IMR-90 (cell line): ENCODE results near the gene MOB3A. TPM values are rescaled to one million over a fixed set of nuclear protein-coding genes. Genes with fewer than 3 reads are reported as not detected.

Experiments
- ATAC-seq: fragments of 200-7000 bp; cut with Tn5 transposase; 2 replicates; pipeline ENCODE4 v1.9.1; 2020; ENCODE audit warnings: low read depth, mild to moderate bottlenecking, moderate library complexity
- BruUV-seq: library from RNA; stranded (reverse); fragments of 400-500 nt; replicated peaks from 2 replicates; lab custom pipeline; 2021; lab: Mats Ljungman, UMichigan
- CTCF ChIA-PET: fragments of 300-600 bp; formaldehyde crosslinking; extraction: SDS; loops from one replicate; lab custom pipeline; 2021; ENCODE audit warnings: antibody characterized with exemption; lab: Yijun Ruan, JAX
- POLR2A ChIA-PET: fragments of 300-600 bp; sonication (Branson Sonifier 250); formaldehyde crosslinking; loops from one replicate; lab custom pipeline; 2022; ENCODE audit warnings: antibody characterized with exemption; ENCODE audit not compliant: unreplicated experiment; lab: Charles Lee
- DNase-seq: peaks from one replicate; pipeline ENCODE4 v3.0.0; 2013
- H2AFZ ChIP-seq: replicated peaks from 2 replicates; pipeline ENCODE3; 2013; ENCODE audit warnings: low read length, mild to moderate bottlenecking; ENCODE audit not compliant: poor library complexity
- H2AK5ac ChIP-seq: 2 replicates; pipeline ENCODE4 v1.6.1; 2013; ENCODE audit warnings: low read depth, low read length, inconsistent platforms
- H2AK9ac ChIP-seq: replicated peaks from 2 replicates; pipeline ENCODE3; 2013; ENCODE audit warnings: mild to moderate bottlenecking, low read depth, low read length, moderate library complexity; ENCODE audit not compliant: poor library complexity
- H2BK120ac ChIP-seq: 2 replicates; pipeline ENCODE4 v1.6.1; 2013; ENCODE audit warnings: low read depth, low read length, inconsistent platforms
- H2BK15ac ChIP-seq: 3 replicates; pipeline ENCODE4 v1.6.1; 2013; ENCODE audit warnings: low read depth, low read length, inconsistent platforms
- H2BK20ac ChIP-seq: 2 replicates; pipeline ENCODE4 v1.6.1; 2013; ENCODE audit warnings: low read depth, mild to moderate bottlenecking, inconsistent platforms, low read length, moderate library complexity
- H2BK5ac ChIP-seq: 2 replicates; pipeline ENCODE4 v1.6.1; 2013; ENCODE audit warnings: mild to moderate bottlenecking, low read depth, low read length, inconsistent platforms; ENCODE audit not compliant: poor library complexity, severe bottlenecking
- H3K14ac ChIP-seq: replicated peaks from 2 replicates; pipeline ENCODE4 v1.6.1; 2013; ENCODE audit warnings: low read depth, low read length, inconsistent platforms
- H3K18ac ChIP-seq: 2 replicates; pipeline ENCODE4 v1.6.1; 2013; ENCODE audit warnings: low read depth, low read length, control low read depth
- H3K23ac ChIP-seq: 2 replicates; pipeline ENCODE4 v1.6.1; 2013; ENCODE audit warnings: low read depth, low read length, inconsistent platforms
- H3K27ac ChIP-seq: 2 replicates; pipeline ENCODE4 v1.5.1; 2013; ENCODE audit warnings: mild to moderate bottlenecking, control low read depth, low read length; ENCODE audit not compliant: insufficient read depth
- H3K27me3 ChIP-seq: 2 replicates; pipeline ENCODE4 v1.6.1; 2013; ENCODE audit warnings: low read length; ENCODE audit not compliant: control insufficient read depth, insufficient read depth
- H3K36me3 ChIP-seq: 2 replicates; pipeline ENCODE4 v1.6.1; 2013; ENCODE audit warnings: low read length, mixed read lengths; ENCODE audit not compliant: control insufficient read depth, insufficient read depth
- H3K4ac ChIP-seq: 2 replicates; pipeline ENCODE4 v1.6.1; 2013; ENCODE audit warnings: low read depth, low read length, inconsistent platforms
- H3K4me1 ChIP-seq: 2 replicates; pipeline ENCODE4 v1.6.1; 2013; ENCODE audit warnings: low read length, mixed read lengths; ENCODE audit not compliant: control insufficient read depth, insufficient read depth
- H3K4me2 ChIP-seq: 2 replicates; pipeline ENCODE4 v1.6.1; 2013; ENCODE audit warnings: low read depth, mild to moderate bottlenecking, control low read depth, low read length, moderate library complexity
- H3K4me3 ChIP-seq: 2 replicates; pipeline ENCODE4 v1.5.1; 2013; ENCODE audit warnings: low read depth, mild to moderate bottlenecking, control low read depth, low read length, moderate library complexity; ENCODE audit not compliant: insufficient read depth
- H3K56ac ChIP-seq: 2 replicates; pipeline ENCODE4 v1.6.1; 2013; ENCODE audit warnings: low read length, inconsistent platforms; ENCODE audit not compliant: insufficient read depth; ENCODE audit errors: extremely low read depth
- H3K79me1 ChIP-seq, 2 experiments: 2 replicates each; pipeline ENCODE4 v1.6.1; 2013; ENCODE audit warnings: low read length in 2 of 2, inconsistent platforms in 1 of 2, low read depth in 1 of 2
- H3K9ac ChIP-seq: 2 replicates; pipeline ENCODE4 v1.6.1; 2013; ENCODE audit warnings: low read depth, low read length, control low read depth
- H3K9me1 ChIP-seq: 2 replicates; pipeline ENCODE4 v1.6.1; 2013; ENCODE audit warnings: low read length, inconsistent platforms; ENCODE audit not compliant: insufficient read depth
- H3K9me3 ChIP-seq: 2 replicates; pipeline ENCODE4 v1.6.1; 2013; ENCODE audit warnings: low read length; ENCODE audit not compliant: control insufficient read depth, insufficient read depth
- H4K20me1 ChIP-seq: 2 replicates; pipeline ENCODE4 v1.6.1; 2013; ENCODE audit warnings: low read length, inconsistent platforms; ENCODE audit not compliant: insufficient read depth
- H4K5ac ChIP-seq: 2 replicates; pipeline ENCODE4 v1.6.1; 2013; ENCODE audit warnings: mild to moderate bottlenecking, low read depth, low read length, control low read depth
- H4K8ac ChIP-seq, 2 experiments: 2 replicates each; pipeline ENCODE4 v1.6.1; 2013; ENCODE audit warnings: low read depth in 2 of 2, low read length in 2 of 2, control low read depth in 1 of 2, inconsistent platforms in 1 of 2
- H4K91ac ChIP-seq: 2 replicates; pipeline ENCODE4 v1.6.1; 2013; ENCODE audit warnings: low read depth, low read length, inconsistent platforms; ENCODE audit not compliant: insufficient read depth
- BHLHE40 ChIP-seq: fragments of 150-350 bp; IDR thresholded peaks from 2 replicates; pipeline ENCODE4 v1.6.1; 2016; ENCODE audit warnings: mild to moderate bottlenecking, low read depth, low read length
- FOS ChIP-seq: fragments of 150-350 bp; IDR thresholded peaks from 2 replicates; pipeline ENCODE4 v1.6.1; 2016; ENCODE audit warnings: low read depth, low read length
- MXI1 ChIP-seq: IDR thresholded peaks from 2 replicates; pipeline ENCODE4 v1.6.1; 2012; ENCODE audit warnings: low read depth, mild to moderate bottlenecking, low read length, moderate library complexity, borderline replicate concordance
- POLR2A ChIP-seq: IDR thresholded peaks from 2 replicates; pipeline ENCODE4 v1.6.1; 2012; ENCODE audit warnings: mild to moderate bottlenecking, low read depth, low read length
- WGBS, 2 experiments: methylation state at CpG; one replicate each; pipeline versions ENCODE4 v1.1.5 to v1.1.7; 2013; ENCODE audit warnings: missing lambda C conversion rate in 2 of 2; ENCODE audit not compliant: insufficient read length in 1 of 2; ENCODE audit errors: extremely low coverage in 2 of 2; 5-methylcytosine and 5-hydroxymethylcytosine counted together
- dilution Hi-C: fragments of 300-500 bp; cut with HindIII; formaldehyde crosslinking; loops from one replicate; pipeline ENCODE4 v1.14.3; 2018; ENCODE audit warnings: low sequenced_read_pairs; ENCODE audit not compliant: unreplicated experiment
- in situ Hi-C: fragments of 300-500 bp; cut with MboI; formaldehyde crosslinking; loops from 3 replicates; pipeline ENCODE4 v1.14.3; 2019; ENCODE audit warnings: low sequenced_read_pairs, inconsistent platforms, mixed read lengths
- intact Hi-C: fragments of 100-400 bp; cut with micrococcal nuclease; formaldehyde crosslinking; loops from 2 replicates; pipeline ENCODE4 v1.10.0; 2022
- polyA plus RNA-seq, 3 experiments: library from polyadenylated mRNA; depleted of rRNA; stranded (reverse); fragments of >200 nt; gene quantifications; 2 replicates each; pipeline ENCODE4 v1.2.3, GENCODE V29; 2012; ENCODE audit warnings: low replicate concordance in 1 of 3
- total RNA-seq: library from RNA; depleted of rRNA; stranded (reverse); fragments of >200 nt; gene quantifications from 2 replicates; pipeline ENCODE4 v1.2.3, GENCODE V29; 2012

The MOB3A gene
- total and polyA plus RNA-seq, 2 of the 4 experiments (the other 2 are of a cell fraction) = 9.3 to 26.5 TPM

DNA sequence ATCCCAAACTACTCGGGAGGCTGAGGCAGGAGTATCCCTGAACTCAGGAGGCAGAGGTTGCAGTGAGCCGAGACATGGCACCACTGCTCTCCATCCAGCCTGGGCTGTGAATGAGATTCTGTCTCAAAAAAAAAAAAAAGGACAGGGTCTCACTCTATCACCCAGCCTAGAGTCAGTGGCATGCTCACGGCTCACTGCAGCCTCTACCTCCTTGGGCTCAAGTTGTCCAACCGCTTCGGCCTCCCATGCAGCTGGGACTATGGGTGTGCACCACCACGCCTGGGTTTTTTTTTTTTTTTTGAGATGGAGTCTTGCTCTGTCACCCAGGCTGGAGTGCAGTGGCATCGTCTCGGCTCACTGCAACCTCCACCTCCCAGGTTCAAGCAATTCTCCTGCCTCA is 59.7 kb downstream of the MOB3A start:
- Histone ChIP-seq H3K79me1 (no peaks in the 10 kb centered on the region), H2BK20ac (no peak overlapping the region), H2AFZ (no peak overlapping the region), H3K4me2 (no peak overlapping the region), H3K14ac (no peak overlapping the region), H4K91ac (no peak overlapping the region), H3K23ac (no peak overlapping the region), H2BK15ac (no peak overlapping the region), H4K20me1 (no peaks in the 10 kb centered on the region; the same call in none of the 2 replicates), H2AK9ac (no peak overlapping the region), H3K9ac (no peak overlapping the region), H3K36me3 (peaks cover 24% of the 10 kb centered on the region), H4K5ac (no peak overlapping the region), H3K4me3 (no peak overlapping the region), H3K9me1 (no peaks in the 10 kb centered on the region), H3K4me1 (peaks cover 9% of the 10 kb centered on the region), H2BK5ac (no peak overlapping the region), H3K56ac (no peak overlapping the region), H3K9me3 (peaks cover 7% of the 10 kb centered on the region), H3K4ac (no peak overlapping the region), H2BK120ac (no peak overlapping the region), H4K8ac (no peak overlapping the region), H3K18ac (no peak overlapping the region), H3K27ac (no peak overlapping the region), H3K27me3 (no peaks in the 10 kb centered on the region), H2AK5ac (no peak overlapping the region)
- ATAC-seq (no peak), DNase-seq (no peak)
- CTCF ChIA-PET = no interaction called here
- POLR2A ChIA-PET = no interaction called here
- intact Hi-C loops = no loop called here
- BruUV-seq = no TSS peak
- TF ChIP-seq FOS = no peak
- no peak for TF ChIP-seq POLR2A
- TF ChIP-seq BHLHE40 = no peak
- no peak for TF ChIP-seq MXI1
- dilution Hi-C loops = no loop called here
- 60% methylated on average over 1 of the region's 8 CpGs; no CpG with 5 or more reads in 1 of the 2 experiments for WGBS, 2 experiments
- in situ Hi-C loops = no loop called here
